Measurements from ENCODE around the gene SLC38A11.
"Not testable (repeated sequence)": the region's sequence is repeated elsewhere in the genome, so short reads cannot be mapped to it uniquely, and the experiment has no call there.

The SLC38A11 gene

GRCh38 chr2:164954954-164955701, at the start of gene SLC38A11:
Gene SLC38A11, minus strand, starts transcription at chr2:164955525. Its CDS starts 278 bp downstream, at chr2:164955247.
- no peak for DNase-seq

- DNase-seq = no peak
Observed at GRCh38 chr2:165003443-165004130, 48.3 kb upstream of the SLC38A11 start.

- DNase-seq = no peak
Observed at GRCh38 chr2:165002638-165003037, 47.3 kb upstream of the SLC38A11 start.

GRCh38 chr2:164994664-164995299, 39.5 kb upstream of the SLC38A11 start:
- DNase-seq = not testable (repeated sequence)

GRCh38 chr2:164993287-164994016, 38.1 kb upstream of the SLC38A11 start:
- no peak for DNase-seq

- peak; percentile 52 for DNase-seq
Observed at GRCh38 chr2:164992818-164993217, 37.5 kb upstream of the SLC38A11 start.

GRCh38 chr2:164992093-164992454, 36.7 kb upstream of the SLC38A11 start:
- DNase-seq = not testable (repeated sequence)

GRCh38 chr2:164991361-164992092, 36.2 kb upstream of the SLC38A11 start:
- DNase-seq = not testable (repeated sequence)

GRCh38 chr2:164990953-164991352, 35.6 kb upstream of the SLC38A11 start:
- DNase-seq = not testable (repeated sequence)

- not testable (repeated sequence) for DNase-seq
Observed at GRCh38 chr2:164988805-164989204, 33.5 kb upstream of the SLC38A11 start.

- DNase-seq = not testable (repeated sequence)
Observed at GRCh38 chr2:164986027-164986426, 30.7 kb upstream of the SLC38A11 start.

- DNase-seq = no peak
Observed at GRCh38 chr2:164984428-164984827, 29.1 kb upstream of the SLC38A11 start.

- DNase-seq = no peak
Observed at GRCh38 chr2:164981217-164981990, 26.1 kb upstream of the SLC38A11 start.

GRCh38 chr2:164980688-164981087, 25.4 kb upstream of the SLC38A11 start:
- DNase-seq = not testable (repeated sequence)

GRCh38 chr2:164979113-164979512, 23.8 kb upstream of the SLC38A11 start:
- no peak for DNase-seq

- not testable (repeated sequence) for DNase-seq
Observed at GRCh38 chr2:164976875-164977470, 21.6 kb upstream of the SLC38A11 start.

- no peak for DNase-seq
Observed at GRCh38 chr2:164976301-164976700, 21.0 kb upstream of the SLC38A11 start.

- DNase-seq = no peak
Observed at GRCh38 chr2:164975891-164976290, 20.6 kb upstream of the SLC38A11 start.

GRCh38 chr2:164974221-164974620, 18.9 kb upstream of the SLC38A11 start:
- DNase-seq = no peak

GRCh38 chr2:164972216-164972615, 16.9 kb upstream of the SLC38A11 start:
- DNase-seq = no peak

Data from NCI-H526 treated with DMSO at 0.1 percent for 48 hours (cell line).